GM18867 (cell line): ENCODE results near the gene LMAN2.
"Not testable (repeated sequence)": the region's sequence is repeated elsewhere in the genome, so short reads cannot be mapped to it uniquely, and the experiment has no call there.

Source experiments
- ATAC-seq: cut with Tn5 transposase; IDR thresholded peaks from one replicate; pipeline ENCODE4 v1.9.1; 2021; ENCODE audit warnings: mild to moderate bottlenecking, moderate library complexity; ENCODE audit not compliant: unreplicated experiment

Gene LMAN2

DNA sequence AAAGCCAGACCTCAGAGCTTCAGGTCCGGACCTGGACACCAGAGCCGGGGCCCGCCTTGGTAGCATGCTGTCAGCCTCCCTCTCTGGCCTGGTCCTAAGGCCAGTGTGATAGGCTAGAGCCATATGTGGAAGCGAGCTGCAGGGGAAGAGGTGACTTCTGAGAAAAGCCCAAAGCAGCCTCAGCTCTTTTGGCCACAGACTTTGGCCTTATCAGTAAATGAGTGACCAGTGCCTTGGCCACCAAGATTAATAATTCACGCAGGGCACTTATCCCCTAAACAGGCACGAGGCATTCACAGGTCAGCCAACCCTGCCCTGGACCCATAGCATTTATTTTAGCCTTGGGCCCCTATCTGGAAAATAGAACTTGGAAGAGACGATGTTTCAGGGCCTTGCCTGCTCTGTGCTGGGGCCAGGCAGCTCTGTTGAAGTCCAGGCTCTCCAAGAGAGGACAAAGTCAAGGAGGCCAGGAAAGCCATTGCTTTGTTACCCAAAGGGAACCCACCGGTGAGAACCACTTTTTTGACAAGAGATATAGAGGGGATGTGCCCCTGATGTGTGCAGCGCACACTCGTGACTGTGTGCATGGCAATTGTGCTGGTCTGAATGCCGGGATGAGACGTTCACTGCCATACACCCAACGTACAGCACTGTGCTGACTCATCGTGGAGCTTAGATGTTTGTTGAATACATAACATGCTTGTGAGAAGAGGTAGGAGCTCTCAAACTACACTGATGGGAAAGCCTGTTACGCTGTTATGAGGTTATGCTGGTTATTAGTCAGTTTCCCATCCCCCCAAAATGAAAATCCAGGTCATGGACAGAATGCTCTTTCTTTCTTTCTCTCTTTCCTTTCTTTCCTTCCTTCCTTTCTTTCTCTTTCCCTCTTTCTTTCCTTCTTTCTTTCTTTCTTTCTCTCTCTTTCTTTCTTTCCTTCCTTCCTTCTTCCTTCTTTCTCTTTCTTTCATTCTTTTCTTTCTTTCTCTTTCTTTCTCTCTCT lies 27.7 kb upstream of the LMAN2 start:
- no peak for ATAC-seq

DNA sequence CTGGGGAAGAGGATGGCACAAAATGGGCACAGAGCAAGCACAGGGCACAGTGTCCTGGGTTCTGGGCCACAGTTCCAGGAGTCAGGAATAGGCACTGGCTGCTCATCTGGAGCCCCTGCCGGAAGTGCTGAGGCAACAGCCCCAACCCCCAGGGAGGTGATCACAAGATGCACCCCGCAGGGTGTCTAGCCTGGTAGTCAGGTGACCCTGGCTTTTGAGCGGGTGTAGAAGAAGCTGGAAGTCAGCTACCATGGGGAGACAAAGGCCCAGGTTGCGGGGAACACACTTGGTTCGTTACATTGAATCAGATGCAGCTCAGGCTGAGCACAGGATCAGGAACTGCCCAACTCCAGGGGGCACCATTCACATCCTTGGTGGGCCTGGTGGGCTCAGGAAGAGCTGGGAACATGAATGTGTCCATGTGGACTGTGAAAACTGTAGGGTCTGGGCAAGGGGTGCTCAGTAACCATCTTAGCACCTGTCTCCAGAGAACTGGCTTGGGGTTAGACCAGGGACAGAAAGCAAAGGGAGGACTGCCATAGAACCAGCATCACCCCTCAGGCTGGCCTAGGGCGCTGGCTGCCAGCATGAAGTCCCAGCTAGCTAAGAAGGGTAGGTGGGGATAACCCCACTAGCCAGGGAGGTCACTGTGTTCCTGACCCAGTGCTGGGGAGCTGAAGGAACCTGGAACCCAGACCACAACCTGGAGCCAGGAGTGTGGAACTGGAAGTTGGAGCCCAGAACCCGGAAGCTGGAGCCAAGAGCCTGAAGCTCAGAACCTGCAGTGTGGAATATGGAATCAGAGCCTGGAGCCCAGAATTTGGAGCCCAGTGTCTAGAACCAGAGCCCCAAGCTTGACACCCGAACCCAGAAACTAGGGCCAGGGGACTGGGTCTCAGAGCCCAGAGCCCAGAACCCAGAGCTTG lies 26.6 kb upstream of the LMAN2 start:
- no peak for ATAC-seq

GRCh38 chr5:177376107-177376506 lies 24.6 kb upstream of the LMAN2 start:
- ATAC-seq: no peak

- not testable (repeated sequence) for ATAC-seq
These were observed 24.0 kb upstream of the LMAN2 start for GRCh38 chr5:177375516-177375915.

- ATAC-seq: no peak
These were observed 22.7 kb upstream of the LMAN2 start for GRCh38 chr5:177374211-177374610.

- ATAC-seq: no peak
These were observed 22.3 kb upstream of the LMAN2 start for GRCh38 chr5:177373806-177374205.

GRCh38 chr5:177372910-177373309 lies 21.4 kb upstream of the LMAN2 start:
- ATAC-seq: no peak

DNA sequence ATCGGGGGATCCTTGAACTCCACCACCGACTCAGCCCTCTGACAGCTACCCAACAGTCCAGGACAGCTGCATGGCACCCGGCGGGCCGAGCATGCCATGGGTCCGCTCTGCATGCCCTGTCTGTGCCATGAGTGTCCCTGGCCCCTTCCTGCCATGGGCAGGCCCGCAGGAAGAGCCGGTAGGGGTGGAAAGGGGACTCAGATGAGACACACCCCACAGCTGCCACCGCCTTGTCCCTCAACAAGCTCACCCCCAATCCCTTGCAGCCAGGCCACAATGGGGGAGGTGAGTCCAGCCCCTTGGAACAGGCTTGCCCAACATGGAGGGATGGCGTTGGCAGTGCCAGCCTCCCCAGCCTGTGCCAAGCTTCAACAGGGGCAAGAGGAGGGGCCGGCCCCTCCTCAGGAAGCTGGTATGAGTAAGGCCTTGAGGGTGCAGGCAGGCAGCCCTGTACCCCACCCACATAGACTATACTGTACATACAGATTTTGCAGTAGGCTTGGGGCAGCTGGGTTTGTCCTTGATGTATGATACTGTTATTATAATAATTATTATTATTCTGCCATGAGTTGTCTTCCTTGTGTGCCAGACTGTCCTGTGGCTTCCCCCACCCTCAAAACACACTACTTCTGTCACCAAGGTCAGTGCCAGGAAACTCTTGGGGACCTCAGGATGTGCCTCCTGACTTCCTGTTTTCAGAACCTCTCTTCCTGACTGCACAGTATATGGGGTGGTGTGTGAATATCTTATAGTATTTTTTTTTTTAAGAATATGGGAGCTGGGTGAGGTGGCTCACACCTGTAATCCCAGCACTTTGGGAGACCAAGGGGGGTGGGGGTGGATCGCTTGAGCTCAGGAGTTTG lies 20.8 kb upstream of the LMAN2 start:
- ATAC-seq: no peak

DNA sequence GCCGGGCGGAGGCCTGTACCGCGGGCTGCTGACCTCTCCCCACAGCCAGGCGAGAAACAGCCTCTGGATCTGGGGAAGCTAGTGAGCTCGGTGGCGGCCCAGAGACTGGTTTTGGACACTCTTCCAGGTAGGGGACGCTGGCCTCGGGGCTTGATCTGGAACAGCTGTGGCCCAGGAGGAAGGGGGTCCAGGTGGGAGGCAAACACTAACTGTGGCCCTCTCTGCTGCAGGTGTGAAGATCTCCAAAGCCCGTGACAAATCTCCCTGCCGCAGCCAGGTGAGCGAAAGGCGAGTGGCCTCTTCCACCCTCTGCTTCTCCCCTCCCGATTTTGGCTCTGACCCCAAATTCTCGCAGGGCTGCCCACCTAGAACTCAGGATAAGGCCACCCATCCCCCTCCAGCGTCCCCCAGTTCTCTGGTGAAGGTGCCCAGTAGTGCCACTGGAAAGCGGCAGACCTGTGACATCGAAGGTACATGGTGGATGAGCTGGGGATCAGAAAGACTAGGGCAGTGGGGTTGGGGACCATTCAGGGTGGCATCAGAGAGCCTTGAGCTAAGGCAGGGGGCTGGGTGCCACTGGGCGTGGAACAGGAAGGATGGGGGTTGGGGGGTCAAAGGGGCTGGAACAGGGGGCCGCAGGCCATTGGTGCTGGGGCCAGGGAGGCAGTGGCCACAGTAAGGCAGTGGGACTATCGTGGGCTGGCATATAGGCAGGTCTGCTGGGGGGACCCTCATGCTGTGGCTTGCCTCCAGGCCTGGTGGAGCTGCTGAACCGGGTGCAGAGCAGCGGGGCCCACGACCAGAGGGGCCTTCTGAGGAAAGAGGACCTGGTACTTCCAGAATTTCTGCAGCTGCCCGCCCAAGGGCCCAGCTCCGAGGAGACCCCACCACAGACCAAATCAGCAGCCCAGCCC lies 19.9 kb upstream of the LMAN2 start:
- ATAC-seq: no peak

- ATAC-seq: peak; percentile 60
These were observed 19.1 kb upstream of the LMAN2 start for GRCh38 chr5:177370488-177371119.

DNA sequence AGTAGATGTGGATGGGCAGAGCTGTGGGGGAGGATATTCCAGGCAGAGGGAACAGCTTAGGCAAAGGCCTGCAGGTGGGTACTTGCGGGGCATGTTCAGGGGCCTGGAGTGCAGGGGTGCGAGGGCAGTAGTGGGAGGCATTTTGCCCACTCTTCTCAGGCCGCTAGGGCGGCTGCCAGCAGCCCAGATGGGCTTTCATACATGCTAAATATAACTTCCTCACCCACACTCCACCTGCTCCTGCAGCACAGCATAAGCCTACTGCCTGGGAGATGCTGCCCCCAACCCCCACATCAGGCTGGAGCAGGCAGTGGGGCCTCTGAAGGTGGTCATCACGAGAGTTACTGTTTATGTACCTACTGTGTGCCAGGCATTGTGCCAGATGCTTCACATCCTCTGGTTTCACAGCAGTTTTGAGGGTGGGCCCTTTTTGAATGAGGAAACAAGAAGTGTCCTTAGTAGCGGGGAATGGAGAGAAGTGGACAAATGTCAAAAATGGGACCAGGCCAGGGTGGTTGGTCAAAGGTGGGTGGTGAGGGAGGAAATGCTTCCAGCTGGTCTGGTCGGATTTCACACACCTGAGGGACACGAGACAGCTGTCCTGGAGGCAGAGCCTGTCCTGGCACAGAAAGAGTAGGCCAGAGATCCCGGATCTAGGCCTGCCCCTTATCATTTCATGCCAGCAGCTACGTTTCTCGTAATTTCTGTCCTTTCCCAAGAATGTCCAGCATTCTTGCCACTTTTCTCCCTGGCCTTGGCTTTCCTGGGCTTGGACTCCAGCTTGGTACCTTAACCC lies 18.4 kb upstream of the LMAN2 start:
- no peak for ATAC-seq

- no peak for ATAC-seq
These were observed 17.6 kb upstream of the LMAN2 start for GRCh38 chr5:177368869-177369644.

DNA sequence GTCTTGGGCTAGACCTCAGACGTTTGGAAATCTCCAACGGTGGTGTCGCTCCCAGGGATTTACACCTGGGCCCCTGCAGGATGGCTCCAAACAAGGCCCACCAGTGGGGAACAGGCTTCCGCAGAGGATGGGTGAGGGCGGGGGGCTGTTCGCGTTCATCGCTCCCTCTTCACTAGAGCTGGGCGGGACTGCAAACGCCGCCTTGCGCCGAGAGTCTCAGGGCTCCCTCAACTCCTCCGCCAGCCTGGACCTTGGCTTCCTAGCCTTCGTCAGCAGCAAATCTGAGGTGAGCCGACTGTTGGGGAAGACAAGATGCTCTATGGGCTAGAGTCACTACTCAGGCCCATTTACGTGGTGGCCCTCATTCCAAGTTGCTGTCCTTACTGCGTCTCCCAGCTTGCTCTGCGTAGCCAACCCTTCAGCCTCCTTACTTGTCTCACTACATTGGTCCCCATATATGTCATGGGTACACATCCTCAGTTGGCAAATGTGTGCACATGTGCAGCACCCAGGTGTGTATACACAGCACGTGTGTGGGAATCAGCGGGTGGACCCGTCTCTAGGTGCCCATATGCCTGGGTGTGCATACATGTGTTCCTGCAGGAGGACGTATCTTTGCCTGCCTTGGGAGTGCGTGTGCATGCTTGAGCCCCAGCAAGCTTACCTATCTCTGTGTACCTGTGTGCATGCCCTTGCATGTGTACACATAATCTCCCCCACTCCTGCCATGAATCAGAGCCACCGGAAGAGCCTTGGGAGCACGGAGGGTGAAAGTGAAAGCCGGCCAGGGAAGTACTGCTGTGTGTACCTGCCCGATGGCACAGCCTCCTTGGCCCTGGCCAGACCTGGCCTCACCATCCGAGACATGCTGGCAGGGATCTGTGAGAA lies 16.8 kb upstream of the LMAN2 start:
- ATAC-seq: no peak

DNA sequence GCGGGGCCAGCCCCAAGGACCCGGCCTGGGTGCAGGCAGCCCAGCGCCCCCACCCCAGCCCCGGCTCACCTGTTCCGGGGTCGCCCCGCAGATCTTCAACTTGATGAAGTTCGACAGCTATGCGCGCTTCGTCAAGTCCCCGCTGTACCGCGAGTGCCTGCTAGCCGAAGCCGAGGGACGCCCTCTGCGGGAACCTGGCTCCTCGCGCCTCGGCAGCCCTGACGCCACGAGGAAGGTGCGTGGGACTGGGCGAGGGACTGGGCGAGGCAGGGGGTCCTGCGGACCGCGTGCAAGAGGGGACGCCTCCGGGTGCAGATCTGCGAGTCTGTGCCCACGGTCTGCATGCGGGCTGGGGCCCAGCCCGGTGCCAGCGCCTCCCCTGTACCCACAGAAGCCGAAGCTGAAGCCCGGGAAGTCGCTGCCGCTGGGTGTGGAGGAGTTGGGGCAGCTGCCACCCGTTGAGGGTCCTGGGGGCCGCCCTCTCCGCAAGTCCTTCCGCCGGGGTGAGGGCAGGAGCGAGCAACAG lies 15.9 kb upstream of the LMAN2 start:
- ATAC-seq: no peak

- no peak for ATAC-seq
These were observed 15.3 kb upstream of the LMAN2 start for GRCh38 chr5:177366528-177367322.
